PFSK-1 (cell line): Measurements from ENCODE around the gene ZNF683.

Source experiments
- FOXP2 ChIP-seq: optimal IDR thresholded peaks from 2 replicates; pipeline ENCODE3; 2011; ENCODE audit warnings: borderline replicate concordance, control low read depth, inconsistent platforms; ENCODE audit not compliant: insufficient read depth; ENCODE audit errors: extremely low read length, extremely low read depth
- POLR2AphosphoS5 ChIP-seq: IDR thresholded peaks from 2 replicates; pipeline ENCODE4 v1.6.1; 2012; ENCODE audit warnings: low read depth, mild to moderate bottlenecking, control low read depth, low read length, moderate library complexity
- SIN3A ChIP-seq: IDR thresholded peaks from 2 replicates; pipeline ENCODE4 v1.6.1; 2012; ENCODE audit warnings: mild to moderate bottlenecking, low read length, moderate library complexity, borderline replicate concordance; ENCODE audit not compliant: insufficient read depth
- TAF1 ChIP-seq: IDR thresholded peaks from 2 replicates; pipeline ENCODE4 v1.6.1; 2012; ENCODE audit warnings: low read length, control low read depth, borderline replicate concordance; ENCODE audit not compliant: insufficient read depth
- TF ChIP-seq, protein P1 (sequence below), 2 experiments: IDR thresholded peaks; 2 replicates each; pipeline versions ENCODE4 v1.6.1 to v1.8.0; 2011 to 2012; ENCODE audit warnings: low read depth in 2 of 2, low read length in 2 of 2, control low read depth in 1 of 2, inconsistent platforms in 1 of 2, mild to moderate bottlenecking in 1 of 2, moderate library complexity in 1 of 2; ENCODE audit not compliant: insufficient read depth in 1 of 2

Gene ZNF683

DNA sequence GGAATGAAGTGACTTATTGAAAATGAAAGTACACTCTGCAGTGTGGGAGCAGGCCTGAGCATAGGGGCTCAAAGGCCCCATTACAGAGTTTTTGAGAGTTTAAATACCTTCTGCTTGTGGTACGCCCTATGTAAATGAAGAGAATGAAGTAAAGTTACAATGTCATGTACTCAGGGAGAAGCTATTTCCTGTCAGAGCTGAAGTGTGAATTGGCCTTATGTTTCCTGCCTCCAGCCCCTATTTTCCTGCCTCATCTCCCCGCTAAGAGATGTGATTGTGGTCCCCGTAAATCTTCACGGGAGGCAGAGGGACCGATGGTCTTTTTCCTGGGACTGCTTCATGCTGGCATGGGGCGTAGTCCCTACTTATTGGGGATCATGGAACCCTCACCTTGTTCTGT, 2.5 kb upstream of the ZNF683 start:
- TF ChIP-seq FOXP2 (no peak), TAF1 (no peak), SIN3A (no peak), POLR2AphosphoS5 (no peak)
- TF ChIP-seq, protein P1, sequence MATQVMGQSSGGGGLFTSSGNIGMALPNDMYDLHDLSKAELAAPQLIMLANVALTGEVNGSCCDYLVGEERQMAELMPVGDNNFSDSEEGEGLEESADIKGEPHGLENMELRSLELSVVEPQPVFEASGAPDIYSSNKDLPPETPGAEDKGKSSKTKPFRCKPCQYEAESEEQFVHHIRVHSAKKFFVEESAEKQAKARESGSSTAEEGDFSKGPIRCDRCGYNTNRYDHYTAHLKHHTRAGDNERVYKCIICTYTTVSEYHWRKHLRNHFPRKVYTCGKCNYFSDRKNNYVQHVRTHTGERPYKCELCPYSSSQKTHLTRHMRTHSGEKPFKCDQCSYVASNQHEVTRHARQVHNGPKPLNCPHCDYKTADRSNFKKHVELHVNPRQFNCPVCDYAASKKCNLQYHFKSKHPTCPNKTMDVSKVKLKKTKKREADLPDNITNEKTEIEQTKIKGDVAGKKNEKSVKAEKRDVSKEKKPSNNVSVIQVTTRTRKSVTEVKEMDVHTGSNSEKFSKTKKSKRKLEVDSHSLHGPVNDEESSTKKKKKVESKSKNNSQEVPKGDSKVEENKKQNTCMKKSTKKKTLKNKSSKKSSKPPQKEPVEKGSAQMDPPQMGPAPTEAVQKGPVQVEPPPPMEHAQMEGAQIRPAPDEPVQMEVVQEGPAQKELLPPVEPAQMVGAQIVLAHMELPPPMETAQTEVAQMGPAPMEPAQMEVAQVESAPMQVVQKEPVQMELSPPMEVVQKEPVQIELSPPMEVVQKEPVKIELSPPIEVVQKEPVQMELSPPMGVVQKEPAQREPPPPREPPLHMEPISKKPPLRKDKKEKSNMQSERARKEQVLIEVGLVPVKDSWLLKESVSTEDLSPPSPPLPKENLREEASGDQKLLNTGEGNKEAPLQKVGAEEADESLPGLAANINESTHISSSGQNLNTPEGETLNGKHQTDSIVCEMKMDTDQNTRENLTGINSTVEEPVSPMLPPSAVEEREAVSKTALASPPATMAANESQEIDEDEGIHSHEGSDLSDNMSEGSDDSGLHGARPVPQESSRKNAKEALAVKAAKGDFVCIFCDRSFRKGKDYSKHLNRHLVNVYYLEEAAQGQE (IDR thresholded peaks at IDR 0.05; ENCODE audit: insufficient read depth in 1 of 2, low read depth in 2 of 2, low read length in 2 of 2): no peak

DNA sequence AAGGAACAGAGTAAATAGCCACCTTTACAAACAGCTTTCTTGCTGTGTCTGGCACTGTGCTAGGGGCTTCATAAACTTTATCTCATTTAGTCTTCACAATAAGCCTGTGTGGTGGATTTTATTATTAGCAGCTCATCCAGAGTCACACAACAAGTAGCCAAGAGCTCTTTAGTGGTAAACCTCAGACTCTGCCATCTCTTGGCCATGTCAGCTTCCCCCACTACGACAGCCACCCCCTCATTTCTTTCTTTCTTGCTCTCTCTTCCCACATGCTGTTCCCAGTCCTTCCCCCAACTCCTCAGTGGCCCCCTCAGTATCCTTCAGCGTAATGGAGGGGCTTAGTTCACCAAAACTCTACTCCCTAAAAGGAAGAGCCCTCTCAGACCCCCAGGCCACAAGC, 1.2 kb upstream of the ZNF683 start:
- TF ChIP-seq, protein P1 (IDR thresholded peaks at IDR 0.05; ENCODE audit: insufficient read depth in 1 of 2, low read depth in 2 of 2, low read length in 2 of 2): no peak
- no peak for TF ChIP-seq TAF1
- TF ChIP-seq POLR2AphosphoS5: no peak
- no peak for TF ChIP-seq SIN3A

DNA sequence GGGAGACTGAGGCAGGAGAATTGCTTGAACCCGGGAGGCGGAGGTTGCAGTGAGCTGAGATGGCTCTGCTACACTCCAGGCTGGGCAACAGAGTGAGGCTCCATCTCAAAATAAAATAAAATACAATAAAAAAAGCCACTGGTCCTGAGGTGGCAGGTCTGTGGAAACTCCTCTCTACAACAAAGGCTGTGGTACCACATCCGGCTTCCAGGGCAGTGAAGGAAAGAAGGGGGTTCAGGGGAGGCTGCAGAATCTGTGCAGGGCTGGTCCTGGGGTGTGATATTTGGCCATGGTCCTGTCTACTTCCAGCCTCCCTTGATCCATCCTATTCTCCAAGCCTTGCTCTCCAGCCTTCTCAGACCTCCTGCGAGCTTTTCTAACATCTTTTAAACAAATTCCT, 731 bp upstream of the ZNF683 start:
- TF ChIP-seq TAF1: no peak
- TF ChIP-seq SIN3A: no peak
- TF ChIP-seq, protein P1 (IDR thresholded peaks at IDR 0.05; ENCODE audit: insufficient read depth in 1 of 2, low read depth in 2 of 2, low read length in 2 of 2): no peak
- TF ChIP-seq POLR2AphosphoS5: no peak
- no peak for TF ChIP-seq FOXP2

DNA sequence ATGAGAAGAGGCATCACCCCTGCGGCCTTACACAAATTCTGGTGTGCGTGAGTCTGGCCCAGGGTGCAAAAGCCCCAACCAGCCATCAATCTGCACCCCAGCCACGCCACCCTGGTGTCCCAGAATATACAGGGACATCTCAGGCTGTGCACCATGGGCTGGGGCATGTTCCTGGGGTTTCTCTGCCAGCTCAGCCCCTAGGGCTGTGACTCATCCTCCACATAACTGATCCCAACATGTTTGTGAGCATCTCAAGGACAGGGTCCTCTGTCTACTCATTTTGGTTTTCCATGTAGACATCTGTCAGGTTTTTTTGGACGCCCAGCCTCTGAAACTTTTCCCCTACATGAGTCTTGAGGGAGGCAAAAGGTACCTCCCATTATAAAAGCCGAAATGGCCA, 511 bp downstream of the ZNF683 start:
- TF ChIP-seq FOXP2 (no peak), POLR2AphosphoS5 (no peak), SIN3A (no peak), TAF1 (no peak)
- TF ChIP-seq, protein P1 (IDR thresholded peaks at IDR 0.05; ENCODE audit: insufficient read depth in 1 of 2, low read depth in 2 of 2, low read length in 2 of 2): no peak

DNA sequence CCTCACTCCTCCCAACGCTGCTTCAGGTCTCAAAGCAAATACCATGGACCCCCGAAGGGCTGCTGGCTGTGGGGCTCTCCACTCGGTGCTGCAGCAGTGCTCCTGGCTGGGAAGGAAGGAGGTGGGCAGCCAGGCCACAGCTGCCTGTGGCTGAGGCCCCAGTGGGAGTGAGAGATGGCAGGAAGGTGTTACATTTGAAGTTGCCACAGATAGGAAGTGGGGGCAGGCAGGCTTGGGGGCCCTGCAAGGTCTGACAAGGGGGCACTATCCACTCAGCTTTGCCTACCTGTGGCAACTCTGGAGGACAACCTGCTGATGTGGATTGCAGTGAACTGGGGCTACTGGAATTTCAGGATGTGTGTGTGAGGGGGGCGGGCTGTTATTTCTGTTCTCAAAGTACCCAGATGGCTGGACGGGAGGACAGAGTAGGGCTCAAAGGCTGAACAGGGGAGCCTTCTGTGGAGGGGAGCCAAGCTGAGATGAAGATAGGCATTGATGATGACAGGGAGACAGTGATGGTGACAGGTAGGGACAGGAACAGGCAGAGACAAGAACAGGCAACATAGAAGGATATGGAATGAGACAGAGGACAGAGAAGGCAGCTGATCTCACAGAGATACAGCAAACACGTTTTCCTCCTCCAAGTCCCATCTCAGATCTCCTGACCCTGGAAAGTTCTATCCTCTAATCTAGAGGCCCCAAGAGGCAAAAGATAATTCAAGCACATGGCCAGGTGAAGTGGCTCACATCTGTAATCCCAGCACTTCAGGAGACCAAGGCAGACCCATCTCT, 1.8 kb downstream of the ZNF683 start:
- no peak for TF ChIP-seq FOXP2
